Effector memory CD4-positive, alpha-beta T cell (primary cell): ENCODE results near the gene SFTPA1.
A peak's percentile ranks its signal among the peaks of the same experiment; 100 is the strongest.
"Not testable (repeated sequence)": the region's sequence is repeated elsewhere in the genome, so short reads cannot be mapped to it uniquely, and the experiment has no call there.

Source experiments
- DNase-seq, 3 donors: peaks; one replicate each; pipeline ENCODE4 v3.0.0-alpha.2; 2020
- H3K27ac ChIP-seq: 2 replicates; pipeline ENCODE4 v1.7.0; 2013; ENCODE audit warnings: mild to moderate bottlenecking, low read length, moderate library complexity; ENCODE audit not compliant: insufficient read depth, poor library complexity, severe bottlenecking
- H3K27me3 ChIP-seq: replicated peaks from 2 replicates; pipeline ENCODE4 v1.7.0; 2013; ENCODE audit warnings: mild to moderate bottlenecking, low read length; ENCODE audit not compliant: insufficient read depth, control insufficient read depth, poor library complexity, severe bottlenecking
- H3K36me3 ChIP-seq: 2 replicates; pipeline ENCODE4 v1.7.0; 2013; ENCODE audit warnings: mild to moderate bottlenecking, low read length, moderate library complexity; ENCODE audit not compliant: control insufficient read depth, insufficient read depth
- H3K4me1 ChIP-seq: 2 replicates; pipeline ENCODE4 v1.7.0; 2013; ENCODE audit warnings: low read length, mild to moderate bottlenecking; ENCODE audit not compliant: control insufficient read depth, insufficient read depth, poor library complexity, severe bottlenecking
- H3K4me3 ChIP-seq: 2 replicates; pipeline ENCODE4 v1.7.0; 2013; ENCODE audit warnings: low read length, low read depth, mild to moderate bottlenecking; ENCODE audit not compliant: insufficient read depth, poor library complexity, severe bottlenecking
- H3K9me3 ChIP-seq: 2 replicates; pipeline ENCODE4 v1.7.0; 2013; ENCODE audit warnings: mild to moderate bottlenecking, low read length, moderate library complexity; ENCODE audit not compliant: control insufficient read depth
- total RNA-seq, 3 donors: gene quantifications; one replicate each; lab custom pipeline; 2026; lab: John Stamatoyannopoulos, UW

Gene SFTPA1
- total RNA-seq: 0 reads per million in 3 donors

GRCh38 chr10:79610601-79611191 is at the start of gene SFTPA1:
Gene SFTPA1 (plus strand): TSS chr10:79610939. CDS start chr10:79611826, 887 bp downstream.
- Histone ChIP-seq H3K27me3 (no peaks in the 10 kb centered on the region), H3K36me3 (no peaks in the 10 kb centered on the region), H3K27ac (no peak within 1 kb of the TSS), H3K4me3 (no peak within 1 kb of the TSS), H3K4me1 (no peaks in the 10 kb centered on the region), H3K9me3 (no peaks in the 10 kb centered on the region)
- no peak for DNase-seq

- no peak for DNase-seq
- H3K27me3 ChIP-seq: peaks cover 4% of the 10 kb centered on the region
- no peak overlapping the region for H3K27ac ChIP-seq
- H3K9me3 ChIP-seq: no peaks in the 10 kb centered on the region
- peaks cover 2% of the 10 kb centered on the region for H3K4me1 ChIP-seq
- H3K36me3 ChIP-seq: no peaks in the 10 kb centered on the region
- no peak overlapping the region for H3K4me3 ChIP-seq
Measured at GRCh38 chr10:79561257-79561656, 49.5 kb upstream of the SFTPA1 start.

GRCh38 chr10:79562135-79562756 is 48.5 kb upstream of the SFTPA1 start:
- Histone ChIP-seq H3K4me3 (no peak overlapping the region), H3K27me3 (peaks cover 4% of the 10 kb centered on the region)

GRCh38 chr10:79563426-79563825 is 47.3 kb upstream of the SFTPA1 start:
- Histone ChIP-seq H3K9me3 (no peaks in the 10 kb centered on the region), H3K27me3 (peaks cover 4% of the 10 kb centered on the region), H3K27ac (no peak overlapping the region), H3K4me1 (peaks cover 2% of the 10 kb centered on the region), H3K4me3 (no peak overlapping the region), H3K36me3 (no peaks in the 10 kb centered on the region)
- DNase-seq: no peak

More at GRCh38 chr10:79562135-79562756, 48.5 kb upstream of the SFTPA1 start:
- no peaks in the 10 kb centered on the region for H3K36me3 ChIP-seq
- no peaks in the 10 kb centered on the region for H3K9me3 ChIP-seq
- peaks cover 2% of the 10 kb centered on the region for H3K4me1 ChIP-seq
- H3K27ac ChIP-seq: no peak overlapping the region
- DNase-seq: peak; percentile 14 to 41 (median 25)

- H3K4me1 ChIP-seq, DNase-seq, H3K27me3 ChIP-seq, H3K9me3 ChIP-seq, H3K4me3 ChIP-seq, H3K27ac ChIP-seq, H3K36me3 ChIP-seq: not testable (repeated sequence)
Measured at GRCh38 chr10:79570624-79571023, 40.1 kb upstream of the SFTPA1 start.

- no peaks in the 10 kb centered on the region for H3K36me3 ChIP-seq
- H3K27ac ChIP-seq: no peak overlapping the region
- H3K4me1 ChIP-seq: no peaks in the 10 kb centered on the region
- no peaks in the 10 kb centered on the region for H3K9me3 ChIP-seq
- H3K4me3 ChIP-seq: no peak overlapping the region
- H3K27me3 ChIP-seq: no peaks in the 10 kb centered on the region
- no peak for DNase-seq
Measured at GRCh38 chr10:79579361-79579760, 31.4 kb upstream of the SFTPA1 start.

GRCh38 chr10:79581044-79581443 is 29.7 kb upstream of the SFTPA1 start:
- no peaks in the 10 kb centered on the region for H3K27me3 ChIP-seq
- no peaks in the 10 kb centered on the region for H3K9me3 ChIP-seq
- no peaks in the 10 kb centered on the region for H3K36me3 ChIP-seq
- H3K4me3 ChIP-seq: no peak overlapping the region
- no peak overlapping the region for H3K27ac ChIP-seq
- no peak for DNase-seq
- H3K4me1 ChIP-seq: no peaks in the 10 kb centered on the region

- no peaks in the 10 kb centered on the region for H3K9me3 ChIP-seq
- H3K36me3 ChIP-seq: no peaks in the 10 kb centered on the region
- no peak overlapping the region for H3K4me3 ChIP-seq
- no peak overlapping the region for H3K27ac ChIP-seq
- H3K27me3 ChIP-seq: no peaks in the 10 kb centered on the region
- no peaks in the 10 kb centered on the region for H3K4me1 ChIP-seq
- no peak for DNase-seq
Measured at GRCh38 chr10:79582096-79582495, 28.6 kb upstream of the SFTPA1 start.

- H3K27ac ChIP-seq, H3K4me3 ChIP-seq, H3K9me3 ChIP-seq, DNase-seq, H3K36me3 ChIP-seq, H3K4me1 ChIP-seq, H3K27me3 ChIP-seq: not testable (repeated sequence)
Measured at GRCh38 chr10:79582954-79583353, 27.8 kb upstream of the SFTPA1 start.

- no peaks in the 10 kb centered on the region for H3K9me3 ChIP-seq
- DNase-seq: no peak
- no peaks in the 10 kb centered on the region for H3K36me3 ChIP-seq
- no peaks in the 10 kb centered on the region for H3K27me3 ChIP-seq
- no peak overlapping the region for H3K27ac ChIP-seq
- no peak overlapping the region for H3K4me3 ChIP-seq
- no peaks in the 10 kb centered on the region for H3K4me1 ChIP-seq
Measured at GRCh38 chr10:79583488-79584024, 27.2 kb upstream of the SFTPA1 start.
